ENCODE data around the gene CAMK4.

GRCh38 chr5:111425205-111425604 is 201.0 kb downstream of the CAMK4 start:
- TF ChIP-seq, protein P1, sequence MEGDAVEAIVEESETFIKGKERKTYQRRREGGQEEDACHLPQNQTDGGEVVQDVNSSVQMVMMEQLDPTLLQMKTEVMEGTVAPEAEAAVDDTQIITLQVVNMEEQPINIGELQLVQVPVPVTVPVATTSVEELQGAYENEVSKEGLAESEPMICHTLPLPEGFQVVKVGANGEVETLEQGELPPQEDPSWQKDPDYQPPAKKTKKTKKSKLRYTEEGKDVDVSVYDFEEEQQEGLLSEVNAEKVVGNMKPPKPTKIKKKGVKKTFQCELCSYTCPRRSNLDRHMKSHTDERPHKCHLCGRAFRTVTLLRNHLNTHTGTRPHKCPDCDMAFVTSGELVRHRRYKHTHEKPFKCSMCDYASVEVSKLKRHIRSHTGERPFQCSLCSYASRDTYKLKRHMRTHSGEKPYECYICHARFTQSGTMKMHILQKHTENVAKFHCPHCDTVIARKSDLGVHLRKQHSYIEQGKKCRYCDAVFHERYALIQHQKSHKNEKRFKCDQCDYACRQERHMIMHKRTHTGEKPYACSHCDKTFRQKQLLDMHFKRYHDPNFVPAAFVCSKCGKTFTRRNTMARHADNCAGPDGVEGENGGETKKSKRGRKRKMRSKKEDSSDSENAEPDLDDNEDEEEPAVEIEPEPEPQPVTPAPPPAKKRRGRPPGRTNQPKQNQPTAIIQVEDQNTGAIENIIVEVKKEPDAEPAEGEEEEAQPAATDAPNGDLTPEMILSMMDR (IDR thresholded peaks at IDR 0.05; ENCODE audit: low read depth, low read length) = no peak
- TF ChIP-seq EZH2phosphoT487 (IDR thresholded peaks at IDR 0.05; ENCODE audit: low read depth) = no peak

Data from OCI-LY3 (cell line).